ENCODE data around the gene MYMK.

MYMK gene

GRCh38 chr9:133558191-133559126, 33.7 kb upstream of the MYMK start:
- peak in 1 of 3 experiments; percentile 9 for DNase-seq (ENCODE audit: low read depth in 2 of 3, low spot score in 2 of 3)

DNA sequence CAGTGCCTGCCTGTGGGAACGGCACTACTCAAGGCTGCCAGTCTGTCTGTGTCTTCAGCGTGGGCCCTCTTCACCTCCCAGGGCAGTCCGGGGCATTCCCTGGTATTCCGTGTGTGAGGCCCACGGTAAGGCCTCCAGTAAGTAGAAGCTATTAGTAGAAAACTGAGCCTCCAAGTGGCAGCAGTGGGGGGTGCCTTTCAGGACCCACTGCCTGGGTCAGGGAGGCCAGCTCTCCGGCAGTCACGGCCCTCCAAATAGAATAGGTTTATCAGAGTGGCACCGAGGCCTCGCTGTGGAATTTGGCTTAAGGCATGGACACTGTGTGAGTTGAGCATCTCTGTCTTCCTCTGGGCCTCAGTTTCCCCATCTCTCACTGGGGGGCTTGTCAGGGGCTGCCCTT, 32.8 kb upstream of the MYMK start:
- no peak for DNase-seq (ENCODE audit: low read depth in 2 of 3, low spot score in 2 of 3)

DNA sequence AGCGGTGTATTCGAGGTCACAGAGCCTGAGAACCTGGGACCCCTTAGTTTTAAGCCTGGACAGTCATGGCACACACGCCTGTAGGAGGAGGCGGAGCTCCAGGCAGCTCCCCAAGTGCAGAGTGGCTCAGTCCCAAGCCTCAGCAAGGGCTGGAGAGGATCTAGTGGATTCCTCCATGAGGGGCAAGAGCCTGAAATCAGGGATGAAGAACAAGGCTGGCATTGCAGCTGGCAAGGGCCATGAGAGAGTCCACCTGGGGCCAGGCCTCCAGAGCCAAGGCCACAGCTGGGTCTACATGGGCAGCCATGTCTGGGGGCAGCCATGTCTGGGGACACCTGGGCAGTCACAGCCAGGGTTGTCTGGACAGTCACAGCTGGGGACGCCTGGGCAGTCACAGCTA, 31.6 kb upstream of the MYMK start:
- no peak for DNase-seq (ENCODE audit: low read depth in 2 of 3, low spot score in 2 of 3)

DNA sequence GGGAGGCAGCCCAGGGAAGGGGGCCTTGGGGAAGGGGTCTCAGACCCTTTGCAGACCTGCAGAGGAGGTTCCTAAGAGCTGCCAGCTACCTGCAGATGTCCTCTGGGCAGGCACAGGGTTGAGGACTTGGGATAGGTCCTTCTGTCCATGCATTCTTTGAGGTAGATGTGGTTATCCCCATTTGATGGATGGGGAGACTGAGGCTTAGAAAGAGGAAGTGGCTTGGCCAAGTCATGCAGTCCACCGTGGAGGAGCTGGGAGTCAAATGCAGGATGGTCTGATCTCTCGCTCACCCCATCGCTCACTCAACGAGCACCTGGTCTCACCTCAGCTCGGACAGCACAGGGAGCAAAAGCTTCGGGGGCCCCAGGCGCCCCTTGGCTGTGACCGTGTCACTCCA, 30.0 kb upstream of the MYMK start:
- DNase-seq (ENCODE audit: low read depth in 2 of 3, low spot score in 2 of 3), result no peak

DNA sequence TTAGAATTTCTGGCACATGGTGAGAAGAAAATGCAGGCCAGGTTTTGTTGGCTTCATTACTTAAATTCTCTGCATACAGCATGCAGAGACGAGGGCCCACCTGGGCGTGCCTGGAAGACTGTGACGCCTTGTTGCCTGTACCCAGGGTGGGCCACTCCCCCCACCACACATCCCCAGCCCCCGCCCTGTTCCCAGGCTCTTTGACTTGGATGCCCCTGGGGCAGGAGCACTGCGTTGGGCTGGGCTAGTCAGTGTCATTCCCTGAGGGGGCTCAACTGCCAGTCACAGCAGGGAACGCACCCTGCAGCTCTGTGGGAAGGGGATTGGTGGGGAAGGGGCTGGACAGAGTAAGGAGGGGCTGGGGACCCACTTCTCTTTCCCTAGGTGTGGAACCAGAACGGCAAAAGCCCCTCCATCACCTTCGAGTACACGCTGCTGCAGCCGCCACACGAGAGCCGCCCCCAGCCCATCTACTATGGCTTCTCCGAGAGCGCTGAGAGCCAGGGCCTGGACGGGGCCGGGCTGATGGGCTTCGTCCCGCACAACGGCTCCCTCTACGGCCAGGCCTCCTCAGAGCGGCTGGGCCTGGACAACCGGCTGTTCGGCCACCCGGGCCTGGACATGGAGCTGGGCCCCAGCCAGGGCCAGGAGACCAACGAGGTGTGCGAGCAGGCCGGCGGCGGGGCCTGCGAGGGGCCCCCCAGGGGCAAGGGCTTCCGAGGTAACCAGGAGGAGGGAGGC, 29.4 kb upstream of the MYMK start:
- no peak for DNase-seq (ENCODE audit: low read depth in 2 of 3, low spot score in 2 of 3)

DNA sequence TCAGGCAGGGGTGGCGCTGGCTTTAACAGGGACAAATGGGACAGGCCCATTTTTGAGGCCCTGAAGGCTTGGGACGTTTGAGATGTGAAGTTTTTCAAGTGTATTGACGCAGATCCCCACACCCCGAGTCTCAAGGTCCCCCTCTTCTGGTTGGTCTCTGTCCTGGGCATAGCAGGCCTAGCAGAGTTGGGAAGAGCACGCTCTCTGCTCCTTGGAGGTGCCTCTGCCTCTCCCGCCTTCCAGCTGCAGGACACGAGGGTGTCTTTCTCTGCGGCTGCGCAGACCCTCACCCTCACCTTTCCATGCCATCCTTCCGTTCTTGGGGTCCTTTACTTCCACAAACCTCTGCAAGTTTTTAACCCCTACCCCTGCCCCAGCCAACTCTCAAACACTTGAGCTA, 28.4 kb upstream of the MYMK start:
- no peak for DNase-seq (ENCODE audit: low read depth in 2 of 3, low spot score in 2 of 3)

- DNase-seq (ENCODE audit: low read depth in 2 of 3, low spot score in 2 of 3), result no peak
Observed at GRCh38 chr9:133552236-133552635, 27.5 kb upstream of the MYMK start.

DNA sequence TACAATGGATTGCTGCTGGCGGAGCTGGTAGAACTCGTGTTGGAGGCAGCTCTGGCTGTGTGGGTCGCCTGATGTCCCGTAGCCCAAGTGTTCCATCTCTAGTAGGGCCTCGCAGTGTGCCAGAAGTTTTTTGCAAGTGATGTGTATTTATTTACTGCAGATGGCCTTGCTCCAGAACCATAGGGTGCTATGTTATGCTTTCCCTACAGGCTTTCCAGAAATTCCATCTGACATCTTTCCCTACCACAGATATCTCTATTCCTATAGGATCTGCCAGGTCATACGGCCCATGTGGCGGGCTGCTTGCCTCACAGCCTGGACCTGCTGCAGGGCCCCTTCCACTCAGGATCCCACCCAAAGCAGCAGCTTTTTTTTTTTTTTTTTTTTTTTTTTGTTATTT, 26.7 kb upstream of the MYMK start:
- DNase-seq (ENCODE audit: low read depth in 2 of 3, low spot score in 2 of 3), result no peak

DNA sequence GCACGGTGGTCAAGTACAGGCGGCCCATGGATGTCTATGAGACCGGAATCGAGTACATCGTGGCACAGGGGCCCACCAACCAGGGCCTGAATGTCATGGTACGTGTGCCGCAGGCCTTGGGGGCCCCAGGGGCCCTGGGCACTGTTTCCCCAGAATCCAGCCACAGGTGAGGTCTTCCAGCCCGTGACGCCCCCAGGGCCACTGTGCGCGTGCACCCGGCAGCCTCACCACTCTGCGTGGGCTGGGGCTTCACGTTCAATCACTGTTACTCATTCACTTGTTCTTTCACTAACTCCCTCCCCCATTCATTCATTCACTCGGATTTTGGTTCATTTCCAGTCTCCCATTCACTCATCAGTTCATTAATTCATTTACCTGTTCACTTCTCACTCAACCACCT, 22.4 kb upstream of the MYMK start:
- no peak for DNase-seq (ENCODE audit: low read depth in 2 of 3, low spot score in 2 of 3)

DNA sequence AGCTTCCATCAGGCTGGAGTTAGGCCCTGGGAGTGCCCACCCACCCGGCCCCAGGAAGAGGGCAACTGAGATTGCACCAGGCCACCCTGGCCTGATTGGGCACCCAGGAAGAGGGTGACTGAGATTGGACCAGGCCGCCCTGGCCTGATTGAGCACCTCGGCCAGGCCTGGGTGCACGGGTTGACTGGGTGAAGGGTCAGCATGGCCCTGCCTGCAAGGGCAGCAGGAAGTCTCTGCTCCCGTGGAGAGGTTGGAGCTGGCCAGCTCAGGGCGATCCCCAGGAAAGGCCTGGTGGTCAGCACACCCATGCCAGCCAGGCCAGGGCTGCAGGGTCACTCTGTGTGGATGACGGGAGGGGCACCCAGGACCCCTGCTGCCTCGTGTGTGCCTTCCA, 21.5 kb upstream of the MYMK start:
- DNase-seq (ENCODE audit: low read depth in 2 of 3, low spot score in 2 of 3), result no peak

DNA sequence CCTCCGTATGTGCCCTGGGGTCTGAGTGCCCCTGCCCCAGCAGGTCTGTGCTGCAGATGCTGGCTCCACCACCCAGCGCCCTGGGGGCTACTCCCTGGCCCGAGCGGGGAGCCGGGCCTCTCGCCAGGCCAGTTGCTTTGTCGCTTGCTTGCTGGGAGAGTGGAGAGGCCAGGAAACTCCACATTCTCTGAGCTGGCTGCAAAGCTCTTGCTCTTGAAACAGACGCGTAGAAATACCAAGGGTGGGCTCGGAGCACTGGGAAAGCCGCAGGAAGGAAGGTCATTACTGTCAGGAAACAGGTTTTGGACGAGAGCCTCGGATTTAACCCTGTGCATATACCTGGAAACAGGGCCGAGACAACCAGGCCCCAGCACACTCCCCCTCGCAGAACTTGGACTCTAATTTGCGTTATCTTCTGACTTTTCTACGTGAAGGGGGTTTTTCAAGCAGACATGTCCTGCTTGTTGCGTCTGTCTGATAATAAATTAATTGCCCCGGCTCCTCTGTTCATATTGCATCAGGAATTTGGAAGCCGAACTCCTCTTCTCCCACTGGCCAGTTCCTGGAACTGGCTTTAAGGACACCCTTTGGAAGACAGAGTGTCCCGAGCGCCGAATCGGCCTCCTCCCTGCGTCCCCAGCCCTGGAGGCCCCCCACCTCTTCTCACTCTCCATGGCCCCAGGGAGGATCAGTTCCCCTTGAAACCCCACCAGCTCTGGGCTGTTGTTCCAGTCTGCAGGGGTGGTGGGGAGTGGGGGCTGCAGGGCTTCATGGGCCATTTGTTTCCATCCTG, 20.9 kb upstream of the MYMK start:
- no peak for DNase-seq (ENCODE audit: low read depth in 2 of 3, low spot score in 2 of 3)

- DNase-seq (ENCODE audit: low read depth in 2 of 3, low spot score in 2 of 3), result no peak
Observed at GRCh38 chr9:133543772-133544467, 19.2 kb upstream of the MYMK start.

- DNase-seq (ENCODE audit: low read depth in 2 of 3, low spot score in 2 of 3), result no peak
Observed at GRCh38 chr9:133542002-133542401, 17.2 kb upstream of the MYMK start.

- no peak for DNase-seq (ENCODE audit: low read depth in 2 of 3, low spot score in 2 of 3)
Observed at GRCh38 chr9:133540698-133541025, 15.9 kb upstream of the MYMK start.

DNA sequence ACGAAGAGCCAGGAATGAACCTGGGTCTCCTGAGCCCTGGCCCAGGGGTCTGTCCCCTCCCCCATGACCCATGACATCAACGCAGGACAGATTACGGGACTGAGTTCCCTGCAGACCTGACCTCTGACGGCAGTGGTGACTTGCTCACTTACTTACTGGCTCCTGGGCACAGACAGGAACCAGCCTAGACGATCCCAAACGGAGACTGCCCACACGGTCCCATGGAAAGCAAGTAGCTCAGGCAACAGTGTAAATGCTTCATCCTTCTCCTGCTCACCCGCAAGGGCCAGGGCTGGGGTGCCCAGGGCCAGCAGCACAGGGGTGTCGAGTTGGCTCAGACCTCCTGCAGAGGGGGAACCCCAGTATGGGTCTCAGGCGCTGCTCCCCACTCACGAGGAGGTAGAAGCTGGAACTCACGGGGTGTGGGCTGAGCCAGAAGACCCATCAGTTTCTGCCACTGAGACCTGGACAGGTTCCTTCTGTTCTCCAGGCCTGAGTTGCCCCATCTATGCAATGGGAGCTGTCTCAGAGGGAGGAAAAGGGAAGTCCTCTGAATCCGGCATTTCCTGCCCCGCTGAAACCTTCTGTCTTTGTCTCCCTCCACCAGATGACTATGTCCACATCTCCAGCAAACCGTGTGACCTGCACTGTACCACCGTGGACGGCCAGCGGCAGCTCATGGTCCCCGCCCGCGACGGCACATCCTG, 15.4 kb upstream of the MYMK start:
- no peak for DNase-seq (ENCODE audit: low read depth in 2 of 3, low spot score in 2 of 3)

DNA sequence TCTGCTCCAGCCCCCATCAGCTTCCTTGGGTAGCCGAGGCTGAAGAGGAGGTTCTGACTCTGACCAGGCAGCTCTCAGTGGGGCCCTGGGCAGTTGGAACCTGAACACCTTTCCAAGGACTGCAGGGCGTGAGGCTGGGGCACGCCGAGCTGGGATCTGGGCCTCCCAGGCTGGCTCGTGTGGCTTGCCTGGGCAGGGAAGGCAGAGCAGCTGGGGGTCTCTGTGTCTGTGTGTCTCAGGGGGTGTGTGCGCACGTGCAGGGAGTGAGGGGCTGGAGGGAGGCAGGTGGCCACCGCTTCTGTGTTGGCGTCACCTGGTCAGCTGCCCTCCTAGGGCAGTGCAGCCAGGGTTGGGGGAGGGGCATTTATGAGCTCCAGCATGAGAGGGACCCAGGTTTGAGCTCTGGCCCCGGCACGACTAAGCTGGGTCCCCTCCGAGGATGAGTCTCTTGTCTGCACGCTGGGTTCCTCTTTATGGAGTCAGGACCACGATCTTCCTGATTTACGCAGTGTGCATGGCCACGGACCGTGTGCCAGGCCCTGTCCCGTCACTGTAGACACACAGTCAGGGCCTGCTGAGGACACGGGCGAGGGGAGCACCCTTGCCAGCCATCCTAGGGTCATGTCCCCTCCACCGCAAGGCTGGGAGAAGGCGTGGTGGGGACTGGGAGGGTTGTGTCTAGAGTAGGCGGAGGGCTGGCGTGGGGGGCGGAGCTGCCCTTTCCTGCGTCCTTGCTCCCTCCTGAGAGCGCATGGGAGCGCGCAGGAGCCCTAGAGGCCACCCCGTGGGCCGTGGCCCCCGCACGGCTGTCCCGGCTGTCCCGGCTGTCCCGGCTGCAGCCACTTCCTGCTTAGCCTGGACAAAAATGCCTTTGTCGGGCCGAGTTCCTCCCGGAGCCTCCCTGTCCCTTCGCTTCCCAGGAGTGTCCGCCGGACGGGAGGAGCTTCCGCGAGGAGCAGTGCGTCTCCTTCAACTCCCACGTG, 14.4 kb upstream of the MYMK start:
- DNase-seq (ENCODE audit: low read depth in 2 of 3, low spot score in 2 of 3), result no peak

- DNase-seq (ENCODE audit: low read depth in 2 of 3, low spot score in 2 of 3), result no peak
Observed at GRCh38 chr9:133538176-133538575, 13.4 kb upstream of the MYMK start.

DNA sequence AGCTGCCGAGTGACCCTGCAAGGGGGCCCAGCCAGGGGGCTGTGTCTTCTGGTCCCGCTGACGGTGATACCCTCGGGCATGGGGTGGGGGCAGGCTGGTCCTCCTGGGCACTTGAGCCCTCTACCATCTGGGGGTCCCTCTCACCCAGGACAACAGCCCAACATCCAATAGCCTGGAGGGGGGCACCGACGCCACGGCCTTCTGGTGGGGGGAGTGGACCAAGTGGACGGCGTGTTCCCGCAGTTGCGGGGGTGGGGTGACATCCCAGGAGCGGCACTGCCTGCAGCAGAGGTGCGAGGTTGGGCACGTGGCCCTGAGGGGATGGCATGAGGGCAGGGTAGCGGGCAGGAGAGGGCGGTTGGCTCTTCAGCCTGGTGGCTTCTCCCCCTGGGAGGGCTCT, 12.5 kb upstream of the MYMK start:
- DNase-seq (ENCODE audit: low read depth in 2 of 3, low spot score in 2 of 3), result no peak

DNA sequence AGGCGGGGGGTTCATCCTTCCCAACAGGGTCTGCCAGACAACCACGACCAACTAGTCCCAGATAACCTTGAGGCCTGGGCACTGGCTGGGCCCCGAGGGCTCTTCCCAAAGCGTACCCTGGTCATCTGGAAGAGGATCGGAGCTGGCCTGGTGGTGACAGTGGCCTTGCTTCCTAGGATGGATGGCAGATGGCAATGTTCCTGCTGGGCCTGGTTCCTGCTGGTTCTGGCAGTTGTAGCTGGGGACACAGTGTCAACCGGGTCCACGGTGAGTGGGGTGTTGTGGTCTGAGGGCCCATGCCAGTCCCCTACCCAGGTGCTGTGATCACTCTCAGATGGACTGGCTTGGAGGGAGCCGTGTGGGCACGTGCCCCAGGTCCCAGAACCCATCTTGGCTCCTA, 11.8 kb upstream of the MYMK start:
- no peak for DNase-seq (ENCODE audit: low read depth in 2 of 3, low spot score in 2 of 3)
